GM06990 (cell line): ENCODE data around the gene EIF2S3B.
"Not testable (repeated sequence)": the region's sequence is repeated elsewhere in the genome, so short reads cannot be mapped to it uniquely, and the experiment has no call there.

Source experiments
- DNase-seq: peaks from one replicate; pipeline ENCODE4 v3.0.0-alpha.2; 2011; ENCODE audit not compliant: insufficient read length; ENCODE audit errors: extremely low read depth
- H3K27me3 ChIP-seq: replicated peaks from 2 replicates; pipeline ENCODE4 v1.6.0; 2011; ENCODE audit warnings: low read length; ENCODE audit not compliant: control insufficient read depth, insufficient read depth
- H3K36me3 ChIP-seq: 2 replicates; pipeline ENCODE4 v1.5.1; 2011; ENCODE audit warnings: low read length; ENCODE audit not compliant: control insufficient read depth, insufficient read depth
- H3K4me3 ChIP-seq: replicated peaks from 2 replicates; pipeline ENCODE4 v1.5.1; 2011; ENCODE audit warnings: low read depth, mild to moderate bottlenecking, control low read depth, low read length
- TF ChIP-seq, protein P1 (sequence below): IDR thresholded peaks from 2 replicates; pipeline ENCODE4 v1.5.1; 2011; ENCODE audit warnings: low read length, control low read depth, mild to moderate bottlenecking, inconsistent platforms; ENCODE audit not compliant: insufficient read depth, poor library complexity, severe bottlenecking

The EIF2S3B gene

DNA sequence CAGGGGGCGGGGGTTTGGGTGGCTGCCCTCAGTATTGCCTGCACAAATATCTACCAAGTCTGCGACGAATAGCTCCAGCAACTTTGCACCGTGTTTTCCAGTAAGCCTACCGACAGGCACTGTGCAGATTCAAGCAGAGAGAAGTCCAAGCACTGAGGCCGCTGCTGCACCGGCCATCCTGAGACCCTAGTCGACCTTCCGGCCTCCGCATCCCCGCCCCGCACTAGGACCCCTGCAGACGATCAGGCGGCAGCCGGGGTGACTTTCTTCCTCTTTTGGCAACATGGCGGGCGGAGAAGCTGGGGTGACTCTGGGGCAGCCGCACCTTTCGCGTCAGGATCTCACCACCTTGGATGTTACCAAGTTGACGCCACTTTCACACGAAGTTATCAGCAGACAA is at the start of gene EIF2S3B:
Gene EIF2S3B, plus strand, starts transcription at position 271 of the 400 bp plus-strand sequence. Its CDS starts 13 bp downstream, at position 284.
- no peaks in the 10 kb centered on the region for H3K36me3 ChIP-seq
- DNase-seq, result no peak
- TF ChIP-seq, protein P1, sequence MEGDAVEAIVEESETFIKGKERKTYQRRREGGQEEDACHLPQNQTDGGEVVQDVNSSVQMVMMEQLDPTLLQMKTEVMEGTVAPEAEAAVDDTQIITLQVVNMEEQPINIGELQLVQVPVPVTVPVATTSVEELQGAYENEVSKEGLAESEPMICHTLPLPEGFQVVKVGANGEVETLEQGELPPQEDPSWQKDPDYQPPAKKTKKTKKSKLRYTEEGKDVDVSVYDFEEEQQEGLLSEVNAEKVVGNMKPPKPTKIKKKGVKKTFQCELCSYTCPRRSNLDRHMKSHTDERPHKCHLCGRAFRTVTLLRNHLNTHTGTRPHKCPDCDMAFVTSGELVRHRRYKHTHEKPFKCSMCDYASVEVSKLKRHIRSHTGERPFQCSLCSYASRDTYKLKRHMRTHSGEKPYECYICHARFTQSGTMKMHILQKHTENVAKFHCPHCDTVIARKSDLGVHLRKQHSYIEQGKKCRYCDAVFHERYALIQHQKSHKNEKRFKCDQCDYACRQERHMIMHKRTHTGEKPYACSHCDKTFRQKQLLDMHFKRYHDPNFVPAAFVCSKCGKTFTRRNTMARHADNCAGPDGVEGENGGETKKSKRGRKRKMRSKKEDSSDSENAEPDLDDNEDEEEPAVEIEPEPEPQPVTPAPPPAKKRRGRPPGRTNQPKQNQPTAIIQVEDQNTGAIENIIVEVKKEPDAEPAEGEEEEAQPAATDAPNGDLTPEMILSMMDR, result no peak
- no peaks in the 10 kb centered on the region for H3K27me3 ChIP-seq
- H3K4me3 ChIP-seq, result no peak within 1 kb of the TSS

DNA sequence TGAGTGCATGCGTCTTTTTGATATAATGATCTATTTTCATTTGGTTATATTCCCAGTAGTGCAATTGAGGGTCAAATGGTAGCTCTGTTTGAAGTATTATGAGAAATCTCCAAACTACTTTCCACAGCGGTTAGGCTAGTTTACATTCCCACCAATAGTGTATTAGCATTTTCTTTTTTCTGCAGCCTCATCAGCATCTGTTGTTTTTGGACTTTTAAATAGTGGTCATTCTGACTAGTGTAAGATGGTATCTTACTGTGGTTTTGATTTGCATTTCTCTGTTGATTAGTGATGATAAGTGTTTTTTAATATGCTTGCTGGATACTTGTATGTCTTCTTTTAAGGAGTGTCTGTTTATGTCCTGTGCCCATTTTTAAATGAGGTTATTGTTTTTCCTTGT is 48.8 kb upstream of the EIF2S3B start:
- DNase-seq, result no peak
- Histone ChIP-seq H3K36me3 (no peaks in the 10 kb centered on the region), H3K27me3 (no peaks in the 10 kb centered on the region), H3K4me3 (no peak overlapping the region)
- TF ChIP-seq, protein P1, result no peak

DNA sequence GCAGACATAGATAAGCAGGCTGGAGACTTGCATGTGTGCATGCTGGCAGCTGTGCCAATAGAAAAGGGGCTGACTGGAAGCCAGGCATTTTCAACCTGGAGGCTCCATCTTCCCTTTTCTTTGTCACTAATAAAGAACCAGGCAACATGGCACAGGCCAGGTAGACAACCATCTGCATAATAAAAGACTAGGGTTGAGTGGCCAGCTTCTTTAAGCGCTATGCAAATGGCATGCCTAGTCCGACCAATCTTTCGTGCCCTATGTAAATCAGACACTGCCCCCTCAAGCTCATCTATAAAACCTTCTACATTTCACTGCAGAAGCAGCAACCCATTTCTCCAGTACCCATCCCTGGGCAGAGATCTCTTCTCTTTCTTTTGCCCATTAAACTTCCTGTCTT is 47.9 kb upstream of the EIF2S3B start:
- Histone ChIP-seq H3K27me3 (no peaks in the 10 kb centered on the region), H3K36me3 (no peaks in the 10 kb centered on the region), H3K4me3 (no peak overlapping the region)
- TF ChIP-seq, protein P1, result no peak
- DNase-seq, result no peak

DNA sequence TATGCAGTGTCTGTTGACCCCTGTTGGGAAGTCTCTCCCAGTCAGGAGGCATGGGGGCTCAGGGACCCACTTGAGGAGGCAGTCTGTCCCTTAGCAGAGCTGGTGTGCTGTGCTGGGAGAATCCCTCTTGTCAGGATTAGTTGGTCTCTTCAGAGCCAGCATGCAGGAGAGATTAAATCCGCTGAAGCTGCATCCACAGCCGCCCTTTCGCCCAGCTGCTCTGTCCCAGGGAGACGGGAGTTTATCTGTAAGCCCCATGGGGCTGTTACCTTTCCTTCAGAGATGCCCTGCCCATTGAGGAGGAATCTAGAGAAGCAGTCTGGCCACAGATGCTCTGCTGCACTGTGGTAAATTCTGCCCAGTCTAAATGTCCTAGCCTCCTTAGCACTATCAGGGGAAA is 39.4 kb upstream of the EIF2S3B start:
- Histone ChIP-seq H3K4me3 (no peak overlapping the region), H3K27me3 (no peaks in the 10 kb centered on the region), H3K36me3 (no peaks in the 10 kb centered on the region)
- TF ChIP-seq, protein P1, result no peak
- DNase-seq, result no peak

DNA sequence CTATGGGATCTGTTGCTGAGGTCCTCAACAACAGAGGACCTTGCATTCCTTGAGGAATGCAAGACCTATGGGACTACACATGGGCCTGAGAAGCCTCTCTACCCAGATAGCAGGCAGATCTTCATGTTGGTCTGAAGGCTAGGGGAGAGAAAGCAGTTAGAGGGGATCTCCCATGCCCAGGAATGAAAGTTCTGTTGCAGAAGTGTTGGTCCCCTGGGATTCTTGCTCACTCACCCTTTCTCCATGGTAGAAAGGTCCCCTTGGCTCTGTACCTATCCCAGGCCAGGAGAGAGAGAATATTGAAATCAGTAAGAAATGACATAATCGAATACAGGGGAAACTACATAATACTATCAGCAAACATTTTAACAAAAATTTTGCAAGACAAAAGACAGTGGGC is 36.0 kb upstream of the EIF2S3B start:
- TF ChIP-seq, protein P1, result no peak
- no peak overlapping the region for H3K4me3 ChIP-seq
- no peak for DNase-seq

DNA sequence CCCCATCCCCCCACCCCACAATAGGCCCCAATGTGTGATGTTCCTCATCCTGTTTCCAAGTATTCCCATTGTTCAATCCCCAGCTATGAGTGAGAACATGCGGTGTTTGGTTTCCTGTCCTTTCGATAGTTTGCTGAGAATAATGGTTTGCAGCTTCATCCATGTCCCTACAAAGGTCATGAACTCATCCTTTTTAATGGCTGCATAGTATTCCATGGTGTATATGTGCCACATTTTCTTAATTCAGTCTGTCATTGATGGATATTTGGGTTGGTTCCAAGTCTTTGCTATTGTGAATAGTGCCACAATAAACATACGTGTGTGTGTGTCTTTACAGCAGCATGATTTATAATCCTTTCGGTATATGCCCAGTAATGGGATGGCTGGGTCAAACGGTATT is 32.9 kb upstream of the EIF2S3B start:
- not testable (repeated sequence) for H3K27me3 ChIP-seq, DNase-seq, H3K4me3 ChIP-seq, H3K36me3 ChIP-seq

More for the DNA sequence above, 36.0 kb upstream of the EIF2S3B start:
- Histone ChIP-seq H3K27me3 (no peaks in the 10 kb centered on the region), H3K36me3 (no peaks in the 10 kb centered on the region)

DNA sequence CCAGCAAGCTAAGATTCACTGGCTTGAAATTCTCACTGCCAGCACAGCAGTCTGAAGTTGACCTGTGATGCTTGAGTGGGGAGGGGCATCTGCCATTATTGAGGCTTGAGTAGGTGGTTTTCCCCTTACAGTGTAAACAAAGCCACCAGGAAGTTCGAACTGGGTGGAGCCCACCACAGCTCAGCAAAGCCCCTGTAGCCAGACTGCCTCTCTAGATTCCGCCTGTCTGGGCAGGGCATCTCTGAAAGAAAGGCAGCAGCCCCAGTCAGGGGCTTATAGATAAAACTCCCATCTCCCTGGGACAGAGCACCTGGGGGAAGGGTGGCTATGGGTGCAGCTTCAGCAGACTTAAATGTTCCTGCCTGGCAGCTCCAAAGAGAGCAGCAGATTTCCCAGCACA is 23.8 kb upstream of the EIF2S3B start:
- not testable (repeated sequence) for H3K36me3 ChIP-seq, H3K4me3 ChIP-seq, DNase-seq, H3K27me3 ChIP-seq

DNA sequence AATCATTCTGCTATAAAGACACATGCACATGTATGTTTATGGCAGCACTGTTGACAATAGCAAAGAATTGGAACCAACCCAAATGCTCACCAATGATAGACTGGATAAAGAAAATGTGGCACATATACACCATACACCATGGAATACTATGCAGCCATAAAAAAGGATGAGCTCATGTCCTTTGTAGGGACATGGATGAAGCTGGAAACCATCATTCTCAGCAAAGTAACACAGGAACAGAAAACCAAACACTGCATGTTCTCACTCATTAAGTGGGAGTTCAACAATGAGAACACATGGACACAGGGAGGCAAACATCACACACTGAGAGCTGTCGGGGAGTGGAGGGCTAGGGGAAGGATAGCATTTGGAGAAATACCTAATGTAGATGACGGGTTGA is 18.4 kb upstream of the EIF2S3B start:
- H3K27me3 ChIP-seq, H3K4me3 ChIP-seq, DNase-seq, H3K36me3 ChIP-seq: not testable (repeated sequence)
